ACC112 (cell line): ENCODE data around the gene CHRNA10.

Experiments
- H2AFZ ChIP-seq: fragments of 200-600 bp; sonication (generic); one replicate; pipeline ENCODE4 v1.6.0; 2017; ENCODE audit warnings: antibody characterized with exemption, low read length; ENCODE audit not compliant: unreplicated experiment
- H3K27ac ChIP-seq: fragments of 200-600 bp; sonication (generic); 2 replicates; pipeline ENCODE4 v1.5.1; 2014; ENCODE audit warnings: low read depth, mild to moderate bottlenecking, antibody characterized with exemption, low read length, moderate library complexity
- H3K27me3 ChIP-seq: fragments of 200-600 bp; sonication (generic); 2 replicates; pipeline ENCODE4 v1.6.1; 2014; ENCODE audit warnings: mild to moderate bottlenecking, antibody characterized with exemption, low read length, moderate library complexity, mixed read lengths; ENCODE audit not compliant: insufficient read depth
- H3K36me3 ChIP-seq: fragments of 200-600 bp; sonication (generic); 2 replicates; pipeline ENCODE4 v1.6.1; 2016; ENCODE audit warnings: mild to moderate bottlenecking, antibody characterized with exemption, low read length, moderate library complexity, mixed read lengths; ENCODE audit not compliant: insufficient read depth
- H3K4me1 ChIP-seq: fragments of 200-600 bp; sonication (generic); one replicate; pipeline ENCODE4 v1.6.1; 2016; ENCODE audit warnings: low read length, mixed read lengths; ENCODE audit not compliant: insufficient read depth, unreplicated experiment, control insufficient read depth
- H3K4me3 ChIP-seq: fragments of 200-600 bp; sonication (generic); 2 replicates; pipeline ENCODE4 v1.5.1; 2014; ENCODE audit warnings: mild to moderate bottlenecking, low read depth, low read length
- H3K79me2 ChIP-seq: fragments of 200-600 bp; sonication (generic); one replicate; pipeline ENCODE4 v1.6.0; 2016; ENCODE audit warnings: low read length; ENCODE audit not compliant: control insufficient read depth, unreplicated experiment, insufficient read depth

CHRNA10 gene

DNA sequence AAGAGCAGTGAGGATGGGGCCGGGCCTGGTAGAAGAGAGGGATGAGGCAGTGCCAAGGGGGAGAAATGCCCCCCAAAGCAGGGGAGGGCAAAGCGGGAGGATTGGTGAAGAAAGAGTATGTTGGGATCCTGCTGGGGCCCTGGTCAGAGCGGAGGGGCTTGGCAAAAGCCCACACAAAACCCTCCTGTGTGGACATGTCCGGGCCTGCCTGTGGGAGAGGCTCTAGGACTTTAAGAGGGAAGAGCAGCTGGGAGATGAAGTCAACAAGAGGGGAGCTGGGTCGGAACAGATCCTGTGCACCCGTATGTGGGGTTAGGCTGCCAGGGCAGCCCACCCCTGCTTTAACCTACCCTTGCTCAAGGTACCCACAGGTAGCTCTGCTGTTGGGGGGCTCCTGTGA is 55.2 kb downstream of the CHRNA10 start:
- H3K4me3 ChIP-seq: no peak overlapping the region
- H2AFZ ChIP-seq: no peak overlapping the region
- H3K27me3 ChIP-seq: 0 out of 2 replicates have a peak, but pooled peaks cover 6% of the 10 kb centered on the region
- no peaks in the 10 kb centered on the region for H3K36me3 ChIP-seq
- H3K27ac ChIP-seq: no peak overlapping the region
- H3K4me1 ChIP-seq: no peaks in the 10 kb centered on the region
- no peaks in the 10 kb centered on the region for H3K79me2 ChIP-seq
